Amniotic stem cell (primary cell): Measurements from ENCODE around the gene CR1.
"Not testable (repeated sequence)": the region's sequence is repeated elsewhere in the genome, so short reads cannot be mapped to it uniquely, and the experiment has no call there.

Experiments used
- DNase-seq: peaks from one replicate; lab custom pipeline; 2025; lab: John Stamatoyannopoulos, UW

The CR1 gene

DNA sequence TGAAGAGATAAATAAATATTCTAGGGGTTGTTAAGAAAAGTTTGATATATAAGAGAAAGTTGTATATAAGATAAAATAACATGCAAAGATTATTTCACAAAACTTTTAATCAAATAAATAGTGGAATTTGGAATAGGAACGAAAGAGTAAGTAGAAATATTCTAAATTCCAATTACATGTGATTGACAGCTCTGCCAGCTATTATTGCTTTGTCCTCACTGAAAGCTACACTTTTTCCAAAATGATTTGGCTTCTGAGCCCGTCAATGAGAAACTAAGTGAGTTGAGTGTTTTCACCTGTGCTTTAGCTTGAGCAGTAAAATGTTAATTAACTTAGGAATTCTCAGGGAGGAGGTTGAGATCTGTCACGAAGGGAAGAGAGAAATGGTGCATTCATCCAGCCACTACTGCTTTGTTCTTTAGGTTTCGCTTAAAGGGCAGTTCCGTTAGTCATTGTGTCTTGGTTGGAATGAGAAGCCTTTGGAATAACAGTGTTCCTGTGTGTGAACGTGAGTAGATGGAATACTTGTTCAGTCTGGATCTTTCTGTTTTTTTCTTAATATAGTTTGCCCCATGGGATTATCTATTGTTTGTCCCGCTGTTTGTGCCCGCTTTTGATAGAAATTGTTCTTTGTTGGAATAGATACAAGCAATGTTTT lies 85.7 kb downstream of the CR1 start:
- DNase-seq, result no peak

GRCh38 chr1:207589506-207589905 lies 93.5 kb downstream of the CR1 start:
- DNase-seq, result not testable (repeated sequence)

DNA sequence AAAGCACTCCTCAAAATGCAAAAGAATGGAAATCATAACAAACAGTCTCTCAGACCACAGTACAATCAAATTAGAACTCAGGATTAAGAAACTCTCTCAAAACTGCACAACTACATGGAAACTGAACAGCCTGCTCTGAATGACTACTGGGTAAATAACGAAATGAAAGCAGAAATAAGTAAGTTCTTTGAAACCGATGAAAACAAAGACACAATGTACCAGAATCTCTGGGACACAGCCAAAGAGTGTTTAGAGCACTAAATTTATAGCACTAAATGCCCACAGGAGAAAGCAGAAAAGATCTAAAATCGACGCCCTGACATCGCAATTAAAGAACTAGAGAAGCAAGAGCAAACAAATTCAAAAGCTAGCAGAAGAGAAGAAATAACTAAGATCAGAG lies 95.2 kb downstream of the CR1 start:
- DNase-seq, result not testable (repeated sequence)

DNA sequence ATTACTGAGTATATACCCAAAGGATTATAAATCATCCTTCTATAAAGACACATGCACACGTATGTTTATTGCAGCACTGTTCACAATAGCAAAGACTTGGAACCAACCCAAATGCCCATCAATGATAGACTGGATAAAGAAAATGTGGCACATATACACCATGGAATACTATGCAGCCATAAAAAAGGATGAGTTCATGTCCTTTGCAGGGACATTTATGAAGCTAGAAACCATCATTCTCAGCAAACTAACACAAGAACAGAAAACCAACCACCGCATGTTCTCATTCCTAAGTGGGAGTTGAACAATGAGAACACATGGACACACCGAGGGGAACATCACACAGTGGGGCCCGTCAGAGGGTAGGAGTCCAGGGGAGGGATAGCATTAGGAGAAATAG lies 98.1 kb downstream of the CR1 start:
- DNase-seq, result not testable (repeated sequence)

GRCh38 chr1:207603777-207604176 lies 107.8 kb downstream of the CR1 start:
- no peak for DNase-seq

- no peak for DNase-seq
These were observed 109.7 kb downstream of the CR1 start for GRCh38 chr1:207605444-207606361.

DNA sequence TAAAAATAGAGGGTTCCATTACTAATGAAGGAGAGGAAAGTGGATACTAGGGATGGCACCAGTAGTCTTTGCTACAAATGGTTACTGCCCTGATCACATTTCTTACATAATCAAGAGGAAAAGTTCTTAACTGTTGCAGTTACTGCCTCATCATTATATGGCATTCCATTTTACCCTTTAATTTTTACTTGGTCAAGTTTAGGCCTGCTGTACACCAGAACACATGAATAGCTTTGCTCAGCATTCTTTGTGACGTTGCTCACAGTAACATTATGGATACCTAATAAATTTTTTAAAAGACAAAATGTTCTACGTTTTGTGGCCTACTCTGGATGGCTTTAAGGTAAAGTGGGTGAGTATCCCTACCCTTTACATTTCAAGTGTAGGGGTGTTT lies 110.4 kb downstream of the CR1 start:
- no peak for DNase-seq

GRCh38 chr1:207612762-207613161 lies 116.8 kb downstream of the CR1 start:
- DNase-seq, result no peak

DNA sequence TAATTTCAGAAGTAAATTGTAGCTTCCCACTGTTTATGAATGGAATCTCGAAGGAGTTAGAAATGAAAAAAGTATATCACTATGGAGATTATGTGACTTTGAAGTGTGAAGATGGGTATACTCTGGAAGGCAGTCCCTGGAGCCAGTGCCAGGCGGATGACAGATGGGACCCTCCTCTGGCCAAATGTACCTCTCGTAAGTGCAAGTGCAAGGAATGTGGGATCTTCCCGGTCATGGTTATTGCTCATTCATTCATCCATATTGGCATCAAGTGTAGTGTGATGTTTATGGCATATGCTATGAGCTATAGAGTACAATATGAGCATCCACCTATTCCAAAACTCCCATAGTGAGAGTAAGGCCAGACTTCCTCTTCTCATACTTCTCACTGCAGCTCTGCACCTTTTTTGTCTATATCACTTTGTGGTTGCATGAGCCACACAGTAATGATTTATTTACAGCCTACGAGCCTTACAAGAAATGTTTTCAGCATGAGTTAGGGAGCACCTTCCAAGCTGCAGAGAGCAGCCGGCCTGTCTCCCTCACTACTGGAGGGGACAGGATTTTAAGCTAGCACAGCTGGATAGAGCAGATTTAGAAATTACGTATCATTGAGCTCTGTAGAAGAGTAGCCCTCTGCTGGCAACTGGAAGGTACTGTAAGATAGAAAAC lies 124.0 kb downstream of the CR1 start:
- DNase-seq, result peak; percentile 19

DNA sequence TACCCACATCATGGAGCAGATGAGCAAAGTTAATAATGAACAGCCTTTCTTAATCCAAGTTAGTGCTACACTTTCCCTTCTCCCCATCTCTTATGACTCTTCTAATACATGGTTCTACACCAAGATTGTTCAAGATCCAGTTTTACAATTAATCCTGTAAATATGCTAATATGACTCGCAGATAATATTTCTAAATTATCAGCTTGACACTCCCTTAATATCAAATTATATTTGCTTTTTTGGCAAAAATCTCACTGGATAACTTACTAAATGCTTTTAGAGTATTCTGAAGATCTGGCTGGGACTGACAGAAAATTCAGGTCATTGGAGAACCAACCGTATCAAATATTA lies 124.6 kb downstream of the CR1 start:
- no peak for DNase-seq

DNA sequence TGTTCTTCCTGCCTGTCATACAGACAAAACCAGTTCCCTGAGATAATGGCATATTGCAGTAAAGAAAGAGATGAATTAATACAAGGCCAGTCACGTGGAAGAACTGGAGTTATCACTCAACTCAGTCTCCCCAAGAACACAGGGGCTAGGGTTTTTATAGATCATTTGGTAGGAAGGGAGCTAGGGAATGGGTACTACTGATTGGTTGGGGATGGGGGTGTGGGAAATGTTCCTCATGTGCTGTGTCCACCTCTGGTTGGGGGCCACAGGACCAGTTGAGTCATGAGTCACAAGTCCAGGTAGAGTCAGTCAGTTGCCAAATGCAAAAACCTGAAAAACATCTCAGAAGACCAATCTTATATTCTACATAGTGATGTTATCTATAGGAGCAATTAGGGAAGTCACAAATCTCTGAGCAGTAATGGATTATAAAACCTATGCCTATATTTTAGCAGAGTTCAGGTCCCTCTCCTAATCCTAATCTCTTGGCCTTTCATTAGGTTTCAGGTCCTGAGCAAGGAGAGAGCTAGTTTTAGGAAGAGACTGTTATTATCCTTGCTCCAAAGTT lies 129.6 kb downstream of the CR1 start:
- DNase-seq, result not testable (repeated sequence)

DNA sequence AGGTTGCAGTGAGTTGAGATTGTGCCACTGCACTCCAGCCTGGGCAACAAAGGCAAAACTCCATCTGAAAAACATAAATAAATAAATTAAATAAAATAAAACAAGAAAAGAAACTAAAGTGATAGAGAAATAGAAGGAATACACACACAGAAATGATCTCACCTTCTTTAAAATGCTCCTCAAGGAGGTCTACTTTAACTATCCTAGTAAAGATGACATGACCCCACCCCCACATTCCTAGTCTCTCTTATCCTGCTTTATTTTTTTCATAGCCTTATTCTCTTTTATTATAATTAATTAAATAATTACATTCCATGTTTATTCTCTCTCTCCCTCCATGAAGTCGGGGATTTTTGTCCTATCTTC lies 131.0 kb downstream of the CR1 start:
- DNase-seq, result no peak

GRCh38 chr1:207627496-207627895 lies 131.5 kb downstream of the CR1 start:
- no peak for DNase-seq

DNA sequence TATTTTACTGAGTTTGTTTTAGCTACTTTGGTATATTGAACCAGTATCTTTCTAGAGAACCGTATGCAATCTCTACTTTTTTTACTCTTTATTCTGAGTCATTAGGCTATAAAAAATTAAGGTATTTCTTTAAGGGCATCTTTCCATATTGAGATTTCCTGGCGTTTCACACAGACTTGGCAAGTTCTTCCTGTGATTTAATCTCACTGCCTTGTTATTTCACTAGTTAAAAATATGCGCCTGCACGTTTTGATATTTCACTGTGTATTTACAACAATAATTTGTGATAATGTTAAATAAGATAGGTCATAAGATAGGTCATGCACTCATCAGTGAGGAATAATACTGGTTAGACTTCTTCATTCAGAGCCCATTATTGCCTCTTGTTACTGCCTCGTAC lies 132.8 kb downstream of the CR1 start:
- no peak for DNase-seq

DNA sequence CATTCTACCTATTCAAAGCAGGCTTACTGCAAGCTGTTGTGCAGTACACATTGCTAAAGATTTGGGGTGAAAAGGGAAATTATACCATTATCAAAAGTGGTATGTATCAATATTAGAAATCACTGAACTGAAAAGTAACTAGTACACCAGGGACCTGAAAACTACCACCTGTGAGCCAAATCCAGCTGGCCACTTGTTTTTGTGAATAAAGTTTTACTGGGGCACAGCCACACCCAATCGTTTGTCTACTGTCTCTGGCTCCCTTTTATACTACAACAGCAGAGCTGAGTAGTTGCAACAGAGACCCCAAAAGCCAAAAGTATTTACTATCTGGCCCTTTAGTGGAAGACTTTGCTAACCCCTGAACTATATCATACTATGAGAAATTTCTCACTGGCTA lies 135.2 kb downstream of the CR1 start:
- no peak for DNase-seq

DNA sequence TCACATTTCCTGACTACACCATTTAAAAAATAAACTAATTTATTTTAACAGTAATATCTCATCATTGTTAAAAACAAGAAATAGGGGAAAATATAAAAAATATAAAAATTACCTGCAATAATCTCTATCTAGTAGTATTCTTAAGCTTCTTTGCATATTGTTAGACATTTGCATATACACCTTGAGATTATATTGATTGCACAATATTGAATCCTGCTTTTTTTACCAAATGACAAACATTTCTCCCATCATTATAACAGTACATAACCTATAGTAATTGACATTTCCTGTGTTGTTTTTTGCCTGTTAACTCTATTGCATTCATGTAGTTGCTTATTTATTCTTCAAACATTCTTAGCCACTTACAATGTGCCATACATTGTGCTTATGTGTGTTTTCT lies 137.3 kb downstream of the CR1 start:
- no peak for DNase-seq

- DNase-seq, result not testable (repeated sequence)
These were observed 137.8 kb downstream of the CR1 start for GRCh38 chr1:207633699-207634289.

- not testable (repeated sequence) for DNase-seq
These were observed 138.3 kb downstream of the CR1 start for GRCh38 chr1:207634293-207634692.

GRCh38 chr1:207635569-207636186 lies 139.7 kb downstream of the CR1 start:
- DNase-seq, result not testable (repeated sequence)

- DNase-seq, result not testable (repeated sequence)
These were observed 142.7 kb downstream of the CR1 start for GRCh38 chr1:207638487-207639145.

GRCh38 chr1:207639362-207639761 lies 143.4 kb downstream of the CR1 start:
- DNase-seq, result not testable (repeated sequence)
